Measurements from ENCODE around the gene C6orf136.

DNA sequence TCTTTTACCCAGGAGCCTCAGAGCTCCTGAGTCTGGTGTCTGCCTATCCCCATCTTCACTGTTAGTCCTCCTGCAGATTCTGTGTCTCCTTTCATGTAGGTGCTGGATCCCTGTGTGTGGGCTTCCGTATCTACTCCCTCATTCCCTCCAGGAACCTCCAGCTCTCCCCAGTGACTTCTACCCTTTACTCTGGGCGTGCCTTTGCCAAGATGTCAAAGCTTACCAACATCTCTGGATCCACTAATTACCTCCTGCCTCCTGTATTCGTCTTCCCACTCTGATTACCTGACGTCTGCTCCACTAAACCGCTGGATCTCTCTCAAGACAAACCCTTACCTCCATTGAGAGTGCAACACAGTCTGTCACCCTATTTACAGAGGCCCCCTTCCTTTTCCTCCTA is 2.2 kb upstream of the C6orf136 start:
- TF ChIP-seq, protein P1, sequence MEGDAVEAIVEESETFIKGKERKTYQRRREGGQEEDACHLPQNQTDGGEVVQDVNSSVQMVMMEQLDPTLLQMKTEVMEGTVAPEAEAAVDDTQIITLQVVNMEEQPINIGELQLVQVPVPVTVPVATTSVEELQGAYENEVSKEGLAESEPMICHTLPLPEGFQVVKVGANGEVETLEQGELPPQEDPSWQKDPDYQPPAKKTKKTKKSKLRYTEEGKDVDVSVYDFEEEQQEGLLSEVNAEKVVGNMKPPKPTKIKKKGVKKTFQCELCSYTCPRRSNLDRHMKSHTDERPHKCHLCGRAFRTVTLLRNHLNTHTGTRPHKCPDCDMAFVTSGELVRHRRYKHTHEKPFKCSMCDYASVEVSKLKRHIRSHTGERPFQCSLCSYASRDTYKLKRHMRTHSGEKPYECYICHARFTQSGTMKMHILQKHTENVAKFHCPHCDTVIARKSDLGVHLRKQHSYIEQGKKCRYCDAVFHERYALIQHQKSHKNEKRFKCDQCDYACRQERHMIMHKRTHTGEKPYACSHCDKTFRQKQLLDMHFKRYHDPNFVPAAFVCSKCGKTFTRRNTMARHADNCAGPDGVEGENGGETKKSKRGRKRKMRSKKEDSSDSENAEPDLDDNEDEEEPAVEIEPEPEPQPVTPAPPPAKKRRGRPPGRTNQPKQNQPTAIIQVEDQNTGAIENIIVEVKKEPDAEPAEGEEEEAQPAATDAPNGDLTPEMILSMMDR (IDR thresholded peaks at IDR 0.05) = no peak
- no peak for TF ChIP-seq POLR2A (IDR thresholded peaks at IDR 0.05)

All from thyroid gland (tissue), 4 donors.